ENCODE results near the gene NUP210. TPM values are rescaled to one million over a fixed set of nuclear protein-coding genes. Genes with fewer than 3 reads are reported as not detected.
A peak's percentile ranks its signal among the peaks of the same experiment; 100 is the strongest.

Gene NUP210
- total RNA-seq, 1 donor from 2014 or later: 3.7 TPM

DNA sequence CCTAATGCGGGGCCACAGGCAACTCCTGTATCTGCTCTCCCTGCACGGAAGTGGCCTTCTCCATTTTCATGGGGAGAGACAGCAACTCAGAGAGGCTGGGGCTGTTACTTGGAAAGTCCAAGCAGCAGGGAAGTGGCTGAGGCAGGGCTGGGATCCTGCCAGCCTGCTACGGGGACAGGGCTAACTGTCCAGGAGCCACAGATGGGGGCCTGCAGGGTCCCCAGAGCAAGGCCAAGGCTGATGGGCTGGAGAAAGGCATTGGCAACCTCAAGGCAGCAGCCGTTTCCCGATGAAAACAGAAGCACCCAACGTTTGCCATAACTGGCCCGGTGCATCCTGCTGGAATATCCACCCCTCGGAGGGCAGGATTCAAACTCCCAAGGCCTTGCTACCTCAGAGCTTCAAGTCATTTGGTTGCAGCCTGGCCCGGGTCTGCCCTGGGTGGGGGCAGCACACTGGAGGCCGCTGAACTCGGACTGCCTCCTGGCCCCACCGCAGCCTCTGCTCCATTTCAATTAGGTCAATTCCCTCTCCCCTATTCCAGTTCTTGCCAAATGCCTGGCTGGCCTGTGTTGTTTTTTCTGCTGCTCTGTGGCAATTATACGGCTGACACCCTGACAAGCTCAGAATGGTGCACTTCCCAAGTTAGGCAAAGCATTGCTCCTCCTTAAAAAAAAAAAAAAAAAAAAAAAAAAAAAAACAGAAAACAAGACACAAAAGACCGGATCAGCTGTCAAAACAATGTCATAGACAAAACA, 143.5 kb downstream of the NUP210 start:
- peak overlapping the region; percentile 33 to 57 (median 53) for H3K9ac ChIP-seq (ENCODE audit: low read depth in 1 of 3, low read length in 3 of 3)

GRCh38 chr3:13275376-13276005, 144.6 kb downstream of the NUP210 start:
- peaks cover 0 to 3% (median 2%) of the 10 kb centered on the region in 3 donors for H3K27me3 ChIP-seq (ENCODE audit: control insufficient read depth in 3 of 3, insufficient read depth in 3 of 3, low read length in 3 of 3)
- H3K4me1 ChIP-seq (ENCODE audit: control insufficient read depth in 3 of 3, insufficient read depth in 3 of 3, low read length in 3 of 3): peaks cover 33 to 49% (median 47%) of the 10 kb centered on the region in 3 donors
- H3K9ac ChIP-seq (ENCODE audit: low read depth in 1 of 3, low read length in 3 of 3): peak overlapping the region in 1 of 3 donors; percentile 45
- H3K9me3 ChIP-seq (ENCODE audit: control insufficient read depth in 3 of 3, low read length in 3 of 3): no peaks in the 10 kb centered on the region
- no peak overlapping the region for H3K27ac ChIP-seq (ENCODE audit: low read depth, low read length)
- H3K36me3 ChIP-seq (ENCODE audit: control insufficient read depth in 3 of 3, insufficient read depth in 3 of 3, low read length in 3 of 3): no peaks in the 10 kb centered on the region
- no peak overlapping the region for H3K4me3 ChIP-seq (ENCODE audit: low read length in 3 of 3)

More for the DNA sequence above, 143.5 kb downstream of the NUP210 start:
- Histone ChIP-seq H3K4me1 (ENCODE audit: control insufficient read depth in 3 of 3, insufficient read depth in 3 of 3, low read length in 3 of 3) (peaks cover 33 to 54% (median 49%) of the 10 kb centered on the region in 3 donors), H3K27ac (ENCODE audit: low read depth, low read length) (peak overlapping the region; percentile 18), H3K27me3 (ENCODE audit: control insufficient read depth in 3 of 3, insufficient read depth in 3 of 3, low read length in 3 of 3) (peaks cover 0 to 6% (median 2%) of the 10 kb centered on the region in 3 donors), H3K9me3 (ENCODE audit: control insufficient read depth in 3 of 3, low read length in 3 of 3) (no peaks in the 10 kb centered on the region), H3K36me3 (ENCODE audit: control insufficient read depth in 3 of 3, insufficient read depth in 3 of 3, low read length in 3 of 3) (no peaks in the 10 kb centered on the region), H3K4me3 (ENCODE audit: low read length in 3 of 3) (peak overlapping the region in 1 of 3 donors; percentile 22)

GRCh38 chr3:13274551-13275332, 145.4 kb downstream of the NUP210 start:
- peaks cover 0 to 2% (median 0%) of the 10 kb centered on the region in 3 donors for H3K27me3 ChIP-seq (ENCODE audit: control insufficient read depth in 3 of 3, insufficient read depth in 3 of 3, low read length in 3 of 3)
- H3K9me3 ChIP-seq (ENCODE audit: control insufficient read depth in 3 of 3, low read length in 3 of 3): no peaks in the 10 kb centered on the region
- peak overlapping the region in 1 of 3 donors; percentile 54 for H3K9ac ChIP-seq (ENCODE audit: low read depth in 1 of 3, low read length in 3 of 3)
- no peaks in the 10 kb centered on the region for H3K36me3 ChIP-seq (ENCODE audit: control insufficient read depth in 3 of 3, insufficient read depth in 3 of 3, low read length in 3 of 3)
- peaks cover 33 to 49% (median 47%) of the 10 kb centered on the region in 3 donors for H3K4me1 ChIP-seq (ENCODE audit: control insufficient read depth in 3 of 3, insufficient read depth in 3 of 3, low read length in 3 of 3)
- H3K27ac ChIP-seq (ENCODE audit: low read depth, low read length): peak overlapping the region; percentile 38
- H3K4me3 ChIP-seq (ENCODE audit: low read length in 3 of 3): no peak overlapping the region

GRCh38 chr3:13274125-13274524, 146.0 kb downstream of the NUP210 start:
- Histone ChIP-seq H3K9ac (ENCODE audit: low read depth in 1 of 3, low read length in 3 of 3) (peak overlapping the region in 2 of 3 donors; percentile 21 to 54), H3K36me3 (ENCODE audit: control insufficient read depth in 3 of 3, insufficient read depth in 3 of 3, low read length in 3 of 3) (no peaks in the 10 kb centered on the region), H3K4me3 (ENCODE audit: low read length in 3 of 3) (no peak overlapping the region), H3K27me3 (ENCODE audit: control insufficient read depth in 3 of 3, insufficient read depth in 3 of 3, low read length in 3 of 3) (peaks cover 0 to 2% (median 0%) of the 10 kb centered on the region in 3 donors), H3K4me1 (ENCODE audit: control insufficient read depth in 3 of 3, insufficient read depth in 3 of 3, low read length in 3 of 3) (peaks cover 38 to 54% (median 53%) of the 10 kb centered on the region in 3 donors), H3K27ac (ENCODE audit: low read depth, low read length) (no peak overlapping the region), H3K9me3 (ENCODE audit: control insufficient read depth in 3 of 3, low read length in 3 of 3) (no peaks in the 10 kb centered on the region)

DNA sequence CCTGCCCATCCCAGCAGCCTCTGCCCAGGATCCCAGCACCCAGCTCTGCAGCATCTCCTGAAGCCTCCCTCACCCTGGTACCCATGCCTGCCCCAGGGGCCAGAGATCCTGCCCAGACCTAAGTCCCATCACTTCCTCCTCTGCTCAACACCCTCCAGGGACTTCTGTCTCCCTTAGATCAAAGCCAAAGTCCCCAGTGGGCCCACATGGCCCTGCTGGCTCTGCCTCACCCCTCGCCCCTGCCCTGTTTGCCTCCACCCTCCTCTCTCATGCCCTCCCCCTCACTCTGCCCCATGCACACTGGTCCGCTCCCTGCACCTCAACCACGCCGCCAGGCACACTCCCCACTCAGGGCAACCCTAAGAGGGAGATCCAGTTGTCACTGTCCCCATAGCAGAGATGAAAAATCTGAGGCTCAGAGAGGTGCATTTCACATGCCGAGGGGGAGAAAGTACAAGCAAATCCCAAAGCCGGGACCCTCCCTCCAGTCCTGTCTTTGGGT, 146.5 kb downstream of the NUP210 start:
- Histone ChIP-seq H3K9ac (ENCODE audit: low read depth in 1 of 3, low read length in 3 of 3) (no peak overlapping the region), H3K9me3 (ENCODE audit: control insufficient read depth in 3 of 3, low read length in 3 of 3) (no peaks in the 10 kb centered on the region), H3K36me3 (ENCODE audit: control insufficient read depth in 3 of 3, insufficient read depth in 3 of 3, low read length in 3 of 3) (no peaks in the 10 kb centered on the region), H3K4me3 (ENCODE audit: low read length in 3 of 3) (no peak overlapping the region), H3K4me1 (ENCODE audit: control insufficient read depth in 3 of 3, insufficient read depth in 3 of 3, low read length in 3 of 3) (peaks cover 43 to 59% (median 58%) of the 10 kb centered on the region in 3 donors), H3K27me3 (ENCODE audit: control insufficient read depth in 3 of 3, insufficient read depth in 3 of 3, low read length in 3 of 3) (peaks cover 0 to 5% (median 0%) of the 10 kb centered on the region in 3 donors), H3K27ac (ENCODE audit: low read depth, low read length) (no peak overlapping the region)

GRCh38 chr3:13272831-13273603, 147.1 kb downstream of the NUP210 start:
- H3K9ac ChIP-seq (ENCODE audit: low read depth in 1 of 3, low read length in 3 of 3): no peak overlapping the region
- no peaks in the 10 kb centered on the region for H3K9me3 ChIP-seq (ENCODE audit: control insufficient read depth in 3 of 3, low read length in 3 of 3)
- H3K4me1 ChIP-seq (ENCODE audit: control insufficient read depth in 3 of 3, insufficient read depth in 3 of 3, low read length in 3 of 3): peaks cover 44 to 62% (median 58%) of the 10 kb centered on the region in 3 donors
- H3K36me3 ChIP-seq (ENCODE audit: control insufficient read depth in 3 of 3, insufficient read depth in 3 of 3, low read length in 3 of 3): no peaks in the 10 kb centered on the region
- no peak overlapping the region for H3K4me3 ChIP-seq (ENCODE audit: low read length in 3 of 3)
- H3K27me3 ChIP-seq (ENCODE audit: control insufficient read depth in 3 of 3, insufficient read depth in 3 of 3, low read length in 3 of 3): peaks cover 0 to 3% (median 0%) of the 10 kb centered on the region in 3 donors
- H3K27ac ChIP-seq (ENCODE audit: low read depth, low read length): no peak overlapping the region

GRCh38 chr3:13269711-13270378, 150.3 kb downstream of the NUP210 start:
- H3K9me3 ChIP-seq (ENCODE audit: control insufficient read depth in 3 of 3, low read length in 3 of 3): no peaks in the 10 kb centered on the region
- no peaks in the 10 kb centered on the region for H3K36me3 ChIP-seq (ENCODE audit: control insufficient read depth in 3 of 3, insufficient read depth in 3 of 3, low read length in 3 of 3)
- no peak overlapping the region for H3K4me3 ChIP-seq (ENCODE audit: low read length in 3 of 3)
- H3K27me3 ChIP-seq (ENCODE audit: control insufficient read depth in 3 of 3, insufficient read depth in 3 of 3, low read length in 3 of 3): peaks cover 0 to 3% (median 0%) of the 10 kb centered on the region in 3 donors
- H3K9ac ChIP-seq (ENCODE audit: low read depth in 1 of 3, low read length in 3 of 3): peak overlapping the region in 1 of 3 donors; percentile 34
- peaks cover 27 to 40% (median 38%) of the 10 kb centered on the region in 3 donors for H3K4me1 ChIP-seq (ENCODE audit: control insufficient read depth in 3 of 3, insufficient read depth in 3 of 3, low read length in 3 of 3)
- H3K27ac ChIP-seq (ENCODE audit: low read depth, low read length): no peak overlapping the region

DNA sequence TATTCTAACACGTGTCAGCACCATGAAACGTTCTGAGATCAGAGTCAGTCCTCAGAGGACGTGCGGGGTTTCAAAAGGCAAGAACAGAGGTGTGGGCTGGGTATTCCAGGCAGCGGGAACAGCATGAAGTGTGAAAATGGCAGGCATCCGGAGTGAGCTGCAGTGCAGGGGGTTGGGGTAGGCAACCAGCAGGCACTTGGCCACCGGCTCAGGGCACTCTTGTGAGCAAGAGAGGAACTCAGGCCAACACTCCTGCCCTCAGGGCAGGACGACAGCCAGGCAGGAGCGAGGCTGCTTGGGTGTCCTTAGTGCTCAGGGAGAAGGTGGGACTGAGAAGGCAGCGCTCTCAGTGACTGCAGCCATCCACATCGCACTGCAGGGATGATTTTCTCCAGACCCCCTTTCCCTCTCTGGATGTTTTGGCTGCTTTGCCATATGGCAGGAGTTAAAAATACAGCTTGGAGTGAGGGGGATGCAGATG, 151.1 kb downstream of the NUP210 start:
- H3K4me1 ChIP-seq (ENCODE audit: control insufficient read depth in 3 of 3, insufficient read depth in 3 of 3, low read length in 3 of 3): peaks cover 27 to 40% (median 38%) of the 10 kb centered on the region in 3 donors
- no peak overlapping the region for H3K27ac ChIP-seq (ENCODE audit: low read depth, low read length)
- H3K9me3 ChIP-seq (ENCODE audit: control insufficient read depth in 3 of 3, low read length in 3 of 3): no peaks in the 10 kb centered on the region
- H3K36me3 ChIP-seq (ENCODE audit: control insufficient read depth in 3 of 3, insufficient read depth in 3 of 3, low read length in 3 of 3): no peaks in the 10 kb centered on the region
- H3K4me3 ChIP-seq (ENCODE audit: low read length in 3 of 3): peak overlapping the region in 1 of 3 donors; percentile 13
- peaks cover 0 to 3% (median 0%) of the 10 kb centered on the region in 3 donors for H3K27me3 ChIP-seq (ENCODE audit: control insufficient read depth in 3 of 3, insufficient read depth in 3 of 3, low read length in 3 of 3)
- peak overlapping the region in 2 of 3 donors; percentile 34 to 65 for H3K9ac ChIP-seq (ENCODE audit: low read depth in 1 of 3, low read length in 3 of 3)

Measured in skeletal muscle tissue (tissue), 4 donors.